OCI-M1 (cell line): ENCODE data around the gene PXDC1.
"Not testable (repeated sequence)": the region's sequence is repeated elsewhere in the genome, so short reads cannot be mapped to it uniquely, and the experiment has no call there.

Experiments used
- DNase-seq: peaks from one replicate; lab custom pipeline; 2025; lab: John Stamatoyannopoulos, UW

Gene PXDC1

DNA sequence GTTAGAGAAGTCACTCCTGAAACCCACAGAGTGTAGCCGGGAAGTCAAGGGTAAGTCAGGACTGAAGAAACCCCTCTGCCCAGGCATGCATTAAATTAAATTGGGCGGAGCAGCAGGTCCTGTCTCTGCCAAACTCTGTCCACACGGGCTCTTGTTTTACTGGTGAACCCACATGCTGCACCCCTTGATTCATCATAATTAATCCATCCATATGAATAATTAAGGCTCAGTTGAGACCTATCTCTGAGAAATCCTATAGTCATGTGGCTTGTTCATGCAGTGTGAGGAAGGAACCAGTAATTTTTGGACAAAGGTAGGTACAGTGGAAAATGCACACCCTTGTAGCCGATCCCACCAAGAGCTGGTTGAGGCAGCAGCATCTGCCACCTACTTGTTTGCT is 43.0 kb downstream of the PXDC1 start:
- no peak for DNase-seq

DNA sequence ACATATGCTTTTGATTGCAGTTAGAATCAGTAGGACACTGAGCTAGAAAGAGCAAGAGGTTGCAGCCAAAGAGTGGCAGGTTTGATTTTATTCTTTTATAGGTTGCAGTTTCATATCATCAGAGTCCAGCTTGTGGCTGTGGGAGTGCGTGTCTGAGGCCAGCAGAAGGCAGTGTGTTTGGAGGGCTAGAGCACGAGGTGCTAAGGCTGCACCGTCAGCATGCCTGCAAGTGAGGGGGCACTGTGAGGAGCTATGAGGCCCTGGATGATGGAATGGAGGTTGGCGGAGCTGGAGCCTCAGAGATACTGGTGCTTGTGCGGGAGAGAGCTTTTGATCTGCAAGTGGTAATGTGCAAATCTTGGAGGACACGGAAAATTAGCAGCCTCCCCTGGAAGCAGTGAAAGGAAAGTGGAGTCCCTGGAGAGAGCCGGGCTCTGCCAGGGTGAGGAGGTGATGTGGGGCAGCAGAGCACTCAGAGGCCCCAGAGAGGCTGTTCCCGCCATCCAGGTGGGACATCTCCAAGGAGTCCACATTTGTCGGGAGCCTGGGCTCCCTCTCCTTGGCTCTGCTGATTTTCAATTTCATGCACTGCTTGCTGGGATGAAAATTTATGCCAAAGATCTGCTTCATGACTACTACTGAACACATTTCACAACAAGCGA is 43.6 kb downstream of the PXDC1 start:
- DNase-seq, result no peak

DNA sequence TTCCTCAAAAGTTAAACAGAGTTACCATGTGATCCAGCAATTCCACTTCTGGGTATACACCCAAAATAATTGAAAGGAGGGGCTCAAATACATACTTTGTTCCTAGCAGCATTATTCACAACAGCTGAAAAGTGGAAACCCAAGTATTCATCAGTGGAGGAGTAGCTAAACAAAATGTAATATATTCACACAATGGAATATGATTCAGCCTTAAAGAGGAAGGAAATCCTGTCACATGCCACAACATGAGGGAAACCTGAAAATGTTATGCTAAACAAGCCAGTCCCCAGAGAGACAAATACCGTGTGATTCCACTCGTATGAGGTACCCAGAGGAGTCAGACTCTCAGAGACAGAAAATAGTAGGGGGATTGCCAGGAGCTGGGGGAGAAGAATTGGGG is 44.5 kb downstream of the PXDC1 start:
- no peak for DNase-seq

DNA sequence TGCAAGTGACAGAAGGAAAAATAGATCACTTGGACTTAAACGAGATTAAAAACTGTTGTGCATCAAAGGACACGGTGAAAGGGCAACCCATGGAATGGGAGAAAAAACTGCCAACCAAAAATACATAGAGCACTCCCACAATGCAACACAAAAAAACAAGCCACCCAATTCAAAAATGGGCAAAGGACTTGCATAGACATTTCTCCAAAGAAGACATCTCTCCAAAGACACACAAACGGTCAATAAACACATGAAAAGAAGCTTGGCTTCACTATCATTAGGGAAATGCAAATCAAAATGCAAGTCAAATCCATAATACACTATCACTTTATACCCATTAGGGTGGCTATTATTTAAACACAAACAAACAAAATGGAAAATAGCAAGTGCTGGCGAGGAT is 45.0 kb downstream of the PXDC1 start:
- no peak for DNase-seq

DNA sequence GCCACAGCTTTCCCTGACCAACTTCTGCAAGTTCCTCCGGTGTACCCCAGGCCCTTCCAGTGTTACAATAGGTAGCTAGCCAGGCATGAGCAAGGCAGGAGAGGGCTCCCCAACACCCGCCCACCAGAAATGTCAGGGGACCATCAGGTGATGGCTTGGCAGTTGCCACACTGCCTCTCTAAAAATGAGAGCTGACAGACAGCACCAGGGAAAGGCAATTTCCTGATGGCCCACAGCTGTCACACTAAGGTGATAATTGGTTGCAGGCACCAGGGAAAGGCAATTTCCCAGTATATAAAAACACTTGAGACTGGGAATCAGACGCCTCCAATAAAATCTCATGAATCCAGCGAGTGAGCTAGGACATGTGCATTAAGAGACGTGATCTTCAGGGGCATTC is 49.9 kb downstream of the PXDC1 start:
- DNase-seq, result no peak

DNA sequence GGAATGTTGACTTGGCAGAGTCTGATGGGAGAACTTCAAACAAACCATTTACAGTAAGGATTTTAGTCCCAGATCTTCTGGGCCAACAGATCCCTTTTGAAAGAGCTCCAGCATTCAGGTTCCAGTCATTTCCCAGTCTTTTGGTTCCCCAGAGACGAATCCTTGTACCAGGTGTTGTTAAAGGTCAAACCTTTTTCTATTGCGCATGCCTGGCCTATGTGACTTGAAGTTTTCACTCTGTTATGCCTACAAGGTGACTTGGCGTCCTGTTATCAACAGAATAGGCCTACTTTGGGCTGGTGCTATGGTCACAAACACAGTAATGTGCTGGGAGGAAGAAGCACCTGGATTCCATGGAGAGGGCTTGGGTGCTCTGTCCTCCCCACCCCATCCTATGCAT is 52.3 kb downstream of the PXDC1 start:
- DNase-seq, result no peak

DNA sequence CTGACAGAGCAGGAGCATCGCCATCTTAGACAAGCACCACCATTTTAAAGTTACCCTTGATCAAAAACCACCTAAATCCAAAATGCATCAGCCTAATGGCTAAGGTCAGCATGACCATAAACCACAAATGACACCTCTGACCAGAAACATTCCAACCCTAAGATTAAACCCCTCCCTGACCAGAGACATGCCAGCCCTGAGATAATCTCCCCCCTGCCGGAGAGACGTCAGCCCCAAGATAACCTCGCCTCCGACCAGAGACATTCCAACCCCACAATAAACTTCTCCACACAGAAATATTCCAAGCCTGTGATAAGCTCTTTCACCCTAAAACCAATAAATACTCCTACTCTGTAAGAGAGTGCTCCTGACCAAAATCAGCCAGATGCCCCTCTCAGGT is 53.5 kb downstream of the PXDC1 start:
- DNase-seq, result no peak

DNA sequence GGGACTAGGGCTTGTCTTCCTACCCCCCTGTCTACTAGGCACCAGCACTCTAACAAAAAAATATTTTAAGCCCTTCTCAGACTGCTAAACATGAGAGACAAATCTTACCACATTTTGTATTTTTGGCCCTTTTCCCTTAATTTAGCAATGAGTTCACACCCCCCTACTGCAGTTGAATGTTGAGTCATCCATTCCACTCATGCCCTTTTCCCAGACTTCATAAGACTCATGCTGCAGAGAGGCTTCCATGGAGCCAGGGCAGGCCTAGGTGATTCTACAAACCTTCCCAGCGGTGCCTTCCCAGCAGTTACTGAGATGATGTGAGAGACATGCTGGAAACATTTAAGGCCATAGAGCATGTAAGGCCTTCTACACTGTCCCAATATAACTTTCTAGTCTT is 53.9 kb downstream of the PXDC1 start:
- DNase-seq, result no peak

DNA sequence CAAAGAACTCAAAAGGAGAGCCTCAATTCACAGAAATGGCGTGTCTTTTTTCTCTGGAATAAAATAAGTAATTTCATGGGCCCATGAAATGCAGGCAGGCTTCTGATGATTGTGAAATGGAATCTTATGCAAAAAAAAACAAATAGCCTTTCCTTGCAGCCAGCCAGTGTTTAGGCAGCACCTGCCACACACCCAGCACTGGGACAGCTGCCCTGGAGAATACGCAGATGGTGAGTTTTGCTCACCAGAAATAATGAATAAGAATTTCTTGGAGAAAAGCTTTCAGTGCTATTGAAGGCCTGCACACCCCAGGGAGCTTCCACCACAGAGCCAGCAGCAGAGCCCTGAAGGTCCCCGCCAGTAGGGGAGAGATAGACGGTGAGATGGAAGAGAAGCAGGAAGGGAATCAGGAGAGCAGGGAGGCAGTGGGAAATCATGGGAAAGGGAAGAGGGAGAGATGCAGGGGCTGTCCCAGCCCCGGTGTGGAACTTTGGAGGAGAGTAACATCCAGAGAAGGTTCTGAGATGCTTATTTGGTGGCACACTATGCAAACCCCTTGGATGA is 54.9 kb downstream of the PXDC1 start:
- no peak for DNase-seq

DNA sequence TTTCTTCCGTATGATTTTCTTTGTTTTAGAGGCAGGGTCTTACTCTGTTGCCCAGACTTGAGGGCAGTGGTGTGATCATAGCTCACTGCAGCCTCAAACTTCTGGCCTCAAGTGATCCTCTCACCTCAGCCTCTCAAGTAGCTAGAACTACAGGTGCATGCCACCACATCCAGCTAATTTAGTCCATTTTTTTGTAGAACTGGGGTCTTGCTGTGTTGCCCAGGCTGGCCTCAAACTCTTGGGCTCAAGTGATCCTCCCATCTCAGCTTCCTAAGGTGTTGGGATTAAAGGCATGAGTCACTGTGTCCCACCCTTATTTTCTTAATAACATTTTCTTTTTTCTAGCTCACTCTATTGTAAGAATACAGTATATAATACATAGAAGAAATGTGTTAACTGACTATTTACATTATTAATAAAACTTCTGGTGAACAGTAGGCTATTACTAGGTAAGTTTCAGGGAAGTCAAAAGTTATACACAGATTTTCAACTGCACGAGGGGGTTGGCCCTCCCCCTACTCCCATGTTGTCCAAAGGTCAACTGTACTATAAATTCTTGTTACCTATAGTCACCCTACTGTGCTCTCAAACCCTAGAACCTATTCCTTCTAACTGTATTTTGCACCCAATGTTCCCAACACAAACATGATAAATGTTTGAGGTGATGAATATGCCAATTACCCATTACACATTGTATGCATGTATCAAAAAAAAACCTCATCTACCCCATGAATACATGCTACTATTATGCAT is 56.3 kb downstream of the PXDC1 start:
- no peak for DNase-seq

DNA sequence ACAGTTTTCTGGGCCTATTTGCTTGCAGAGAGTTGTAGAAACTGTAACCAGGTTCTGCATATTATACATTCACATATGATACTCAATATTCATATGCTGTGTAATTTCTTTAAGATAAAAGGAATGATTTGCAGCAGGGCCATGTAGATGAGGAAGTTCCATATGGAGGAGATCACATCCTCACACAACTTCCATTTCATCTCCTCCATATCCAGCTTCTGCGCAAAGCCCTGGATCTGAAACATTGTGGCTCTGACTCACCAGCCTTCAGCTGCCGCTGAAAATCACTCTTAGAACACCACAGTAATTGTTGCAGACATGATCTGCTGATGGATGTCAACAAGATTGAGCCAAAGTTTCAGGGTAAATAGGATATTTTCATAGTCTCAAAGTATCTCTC is 57.7 kb downstream of the PXDC1 start:
- no peak for DNase-seq

DNA sequence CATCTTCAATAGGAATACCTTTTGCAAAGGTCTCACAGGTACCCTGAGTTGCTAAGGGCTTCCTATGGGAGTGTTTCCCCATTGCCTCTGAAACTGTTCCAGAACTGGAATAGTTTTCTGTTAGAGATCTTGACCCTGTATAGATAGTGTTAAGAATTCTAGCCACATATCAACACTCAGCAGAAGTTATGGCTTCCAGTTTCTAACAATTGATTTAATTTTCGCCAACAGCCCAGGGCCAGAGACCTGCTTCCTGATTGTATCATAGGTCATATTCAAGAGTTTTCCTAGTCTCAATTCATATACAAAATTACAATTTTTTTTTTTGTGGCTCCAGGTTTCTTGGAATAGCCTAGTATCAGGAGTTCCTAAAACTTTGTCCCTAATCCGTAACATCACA is 61.0 kb downstream of the PXDC1 start:
- no peak for DNase-seq

DNA sequence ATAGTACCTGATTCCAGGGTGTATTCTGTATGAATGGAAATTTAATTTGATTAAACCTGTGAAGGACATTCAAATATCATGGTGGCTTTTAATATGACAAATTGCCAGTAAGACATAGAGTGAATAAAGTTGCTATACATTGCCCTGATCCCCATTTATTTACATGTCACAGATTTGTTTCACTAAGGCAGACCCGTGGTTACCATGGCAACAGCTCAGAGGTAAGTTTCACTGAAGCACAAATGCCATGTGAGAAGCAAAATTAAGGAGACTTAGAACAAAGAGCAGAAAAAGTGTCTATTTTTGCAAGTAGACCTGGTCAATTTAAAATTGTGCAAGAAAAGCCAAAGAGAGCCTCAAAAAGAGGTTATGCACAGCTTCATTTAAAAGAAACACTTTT is 63.7 kb downstream of the PXDC1 start:
- no peak for DNase-seq

DNA sequence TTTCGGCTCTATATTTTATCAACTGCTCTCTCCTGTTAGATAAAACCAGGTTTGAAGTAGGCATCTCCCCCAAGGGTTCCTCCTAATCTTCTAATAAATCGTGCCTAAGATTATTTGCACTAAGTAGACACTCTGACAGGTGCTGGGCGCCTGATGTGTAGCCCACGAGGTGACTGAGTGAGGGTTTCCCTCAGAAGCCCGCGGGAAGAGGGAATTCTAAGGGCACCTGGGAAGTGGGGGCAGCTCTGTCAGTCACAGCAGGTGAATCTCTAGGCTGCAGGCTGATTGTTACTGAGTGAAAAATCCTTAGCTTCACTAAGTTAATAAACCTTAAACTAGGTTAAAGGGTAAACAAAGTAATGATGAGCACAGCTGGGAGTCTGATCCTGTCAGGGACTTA is 68.2 kb downstream of the PXDC1 start:
- no peak for DNase-seq

DNA sequence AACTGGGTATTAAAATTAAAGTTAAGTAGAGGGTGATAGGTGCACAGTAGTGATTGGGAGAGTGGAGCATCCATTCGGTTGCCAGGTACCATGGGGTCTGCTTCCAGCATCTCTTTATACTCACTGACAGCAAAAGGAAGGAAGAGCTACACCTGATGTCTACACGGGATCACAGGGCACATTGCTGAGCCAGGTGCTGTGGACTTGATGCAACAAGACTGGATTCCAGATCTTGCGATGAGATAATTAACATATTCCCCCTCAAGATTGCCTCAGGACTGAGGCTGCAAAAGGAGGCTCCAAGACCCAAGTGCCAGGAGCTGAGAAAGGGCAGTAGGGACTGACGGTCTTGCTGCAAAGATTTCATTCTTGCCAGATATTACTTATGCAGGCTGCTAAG is 72.6 kb downstream of the PXDC1 start:
- no peak for DNase-seq

DNA sequence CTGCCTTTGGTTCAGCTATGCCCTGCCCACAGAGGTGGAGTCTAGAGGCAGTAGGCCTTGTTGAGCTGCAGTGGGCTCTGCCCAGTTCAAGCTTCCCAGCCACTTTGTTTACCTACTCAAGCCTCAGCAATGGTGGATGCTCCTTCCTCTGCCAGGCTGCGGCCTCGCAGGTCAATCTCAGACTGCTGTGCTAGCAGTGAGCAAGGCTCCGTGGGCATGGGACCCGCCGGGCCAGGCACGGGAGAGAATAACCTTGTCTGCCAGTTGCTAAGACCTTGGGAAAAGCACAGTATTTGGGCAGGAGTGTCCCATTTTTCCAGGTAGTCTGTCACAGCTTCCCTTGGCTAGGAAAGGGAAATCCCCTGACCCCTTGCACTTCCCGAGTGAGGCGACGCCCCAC is 73.8 kb downstream of the PXDC1 start:
- DNase-seq, result not testable (repeated sequence)

DNA sequence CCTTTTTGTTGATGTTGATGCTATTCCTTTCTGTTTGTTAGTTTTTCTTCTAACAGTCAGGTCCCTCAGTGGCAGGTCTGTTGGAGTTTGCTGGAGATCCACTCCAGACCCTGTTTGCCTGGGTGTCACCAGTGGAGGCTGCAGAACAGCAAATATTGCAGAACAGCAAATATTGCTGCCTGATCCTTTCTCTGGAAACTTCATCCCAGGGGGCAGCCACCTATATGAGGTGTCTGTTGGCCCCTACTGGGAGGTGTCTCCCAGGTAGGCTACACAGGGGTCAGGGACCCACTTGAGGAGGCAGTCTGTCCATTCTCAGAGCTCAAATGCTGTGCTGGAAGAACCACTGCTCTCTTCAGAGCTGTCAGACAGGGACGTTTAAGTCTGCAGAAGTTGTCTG is 74.2 kb downstream of the PXDC1 start:
- DNase-seq, result not testable (repeated sequence)
